Glutamatergic neuron (in vitro differentiated cells): ENCODE measurements around the gene GSDMA. TPM values are rescaled to one million over a fixed set of nuclear protein-coding genes. Genes with fewer than 3 reads are reported as not detected.

ENCODE experiments used
- DNase-seq: peaks from one replicate; pipeline ENCODE4 v3.0.0; 2022
- H3K27ac Mint-ChIP-seq: one replicate; pipeline ENCODE4 v1.8.0; 2020; ENCODE audit warnings: mild to moderate bottlenecking, mixed read lengths, inconsistent platforms; ENCODE audit not compliant: unreplicated experiment
- H3K27me3 Mint-ChIP-seq: one replicate; pipeline ENCODE4 v1.8.0; 2020; ENCODE audit warnings: mild to moderate bottlenecking, moderate library complexity, mixed read lengths, inconsistent platforms; ENCODE audit not compliant: unreplicated experiment
- H3K36me3 Mint-ChIP-seq: one replicate; pipeline ENCODE4 v1.8.0; 2020; ENCODE audit warnings: mild to moderate bottlenecking, mixed read lengths, inconsistent platforms; ENCODE audit not compliant: unreplicated experiment
- H3K4me1 Mint-ChIP-seq: one replicate; pipeline ENCODE4 v1.8.0; 2020; ENCODE audit warnings: mild to moderate bottlenecking, low read depth, mixed read lengths, inconsistent platforms; ENCODE audit not compliant: unreplicated experiment
- H3K4me3 Mint-ChIP-seq: one replicate; pipeline ENCODE4 v1.8.0; 2020; ENCODE audit warnings: mild to moderate bottlenecking, mixed read lengths, inconsistent platforms; ENCODE audit not compliant: unreplicated experiment
- H3K9me3 Mint-ChIP-seq: one replicate; pipeline ENCODE4 v1.8.0; 2020; ENCODE audit warnings: mild to moderate bottlenecking, moderate library complexity, mixed read lengths, inconsistent platforms; ENCODE audit not compliant: unreplicated experiment
- CTCF ChIP-seq: fragments of 200-600 bp; sonication (generic); IDR thresholded peaks from one replicate; pipeline ENCODE4 v1.5.0; 2021; ENCODE audit not compliant: partially characterized antibody, unreplicated experiment
- total RNA-seq: library from RNA; stranded (reverse); fragmentation: NEBNext Ultra II Directional; extraction: Animal tissue kit (Norgen Biotek cat#: 25700); gene quantifications from one replicate; pipeline ENCODE4 v1.2.1, GENCODE V29; 2021; ENCODE audit not compliant: unreplicated experiment

The GSDMA gene
- total RNA-seq, 1 donor from 2014 or later: not detected

GRCh38 chr17:39994448-39994847 lies 31.6 kb downstream of the GSDMA start:
- no peak overlapping the region for H3K27ac Mint-ChIP-seq
- DNase-seq: no peak
- no peak overlapping the region for H3K4me3 Mint-ChIP-seq
- no peaks in the 10 kb centered on the region for H3K36me3 Mint-ChIP-seq
- peaks cover 2% of the 10 kb centered on the region for H3K9me3 Mint-ChIP-seq
- TF ChIP-seq CTCF: no peak
- H3K4me1 Mint-ChIP-seq: no peaks in the 10 kb centered on the region
- H3K27me3 Mint-ChIP-seq: no peaks in the 10 kb centered on the region

GRCh38 chr17:39995438-39995837 lies 32.6 kb downstream of the GSDMA start:
- Mint-ChIP-seq H3K27ac (no peak overlapping the region), H3K4me3 (no peak overlapping the region), H3K27me3 (no peaks in the 10 kb centered on the region), H3K4me1 (no peaks in the 10 kb centered on the region), H3K36me3 (no peaks in the 10 kb centered on the region), H3K9me3 (peaks cover 2% of the 10 kb centered on the region)
- TF ChIP-seq CTCF: no peak
- DNase-seq: no peak

- H3K4me3 Mint-ChIP-seq: no peak overlapping the region
Observed at GRCh38 chr17:39996162-39996561, 33.4 kb downstream of the GSDMA start.

GRCh38 chr17:39996800-39997199 lies 34.0 kb downstream of the GSDMA start:
- Mint-ChIP-seq H3K4me1 (no peaks in the 10 kb centered on the region), H3K9me3 (peaks cover 2% of the 10 kb centered on the region), H3K4me3 (no peak overlapping the region), H3K27me3 (no peaks in the 10 kb centered on the region), H3K36me3 (no peaks in the 10 kb centered on the region), H3K27ac (no peak overlapping the region)
- no peak for TF ChIP-seq CTCF
- no peak for DNase-seq

More at GRCh38 chr17:39996162-39996561, 33.4 kb downstream of the GSDMA start:
- Mint-ChIP-seq H3K36me3 (no peaks in the 10 kb centered on the region), H3K27me3 (no peaks in the 10 kb centered on the region), H3K9me3 (peaks cover 2% of the 10 kb centered on the region), H3K27ac (no peak overlapping the region), H3K4me1 (no peaks in the 10 kb centered on the region)
- no peak for DNase-seq
- no peak for TF ChIP-seq CTCF

GRCh38 chr17:39997543-39997942 lies 34.7 kb downstream of the GSDMA start:
- Mint-ChIP-seq H3K27ac (no peak overlapping the region), H3K4me1 (no peaks in the 10 kb centered on the region), H3K4me3 (no peak overlapping the region), H3K36me3 (no peaks in the 10 kb centered on the region), H3K9me3 (peaks cover 2% of the 10 kb centered on the region), H3K27me3 (no peaks in the 10 kb centered on the region)
- no peak for DNase-seq
- TF ChIP-seq CTCF: no peak
